ENCODE results near the gene DNMT3B.

DNA sequence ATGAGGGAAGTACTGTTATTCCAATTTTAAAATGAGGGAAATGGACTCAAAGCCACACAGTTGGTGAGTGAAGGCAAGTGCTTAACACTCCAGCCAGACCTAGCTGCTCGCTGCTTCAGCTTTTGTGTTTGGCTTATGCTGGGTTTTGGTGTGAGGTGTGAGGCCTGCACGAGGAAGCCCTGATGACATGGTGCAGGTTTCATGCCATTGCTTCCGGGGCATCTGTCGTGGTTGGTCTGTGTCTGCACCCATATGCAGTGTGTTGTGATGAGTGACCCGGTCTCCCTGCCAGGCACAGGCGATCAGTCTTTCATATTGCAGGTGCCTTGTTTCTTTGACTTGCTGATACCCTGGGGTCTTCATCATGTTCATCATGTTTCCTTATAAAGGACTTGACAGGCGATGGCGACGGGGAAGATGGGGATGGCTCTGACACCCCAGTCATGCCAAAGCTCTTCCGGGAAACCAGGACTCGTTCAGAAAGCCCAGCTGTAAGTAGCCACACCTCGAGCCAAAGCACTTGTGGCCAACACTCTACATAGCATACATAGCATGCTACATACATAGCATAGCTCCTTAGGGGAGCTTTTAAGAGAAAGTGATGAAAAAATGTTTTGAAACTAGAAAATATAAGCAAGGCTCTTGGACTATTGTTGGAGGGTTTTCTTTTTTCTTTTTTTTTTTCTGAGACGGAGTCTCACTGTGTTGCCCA is 22.3 kb downstream of the DNMT3B start:
- TF ChIP-seq CTCF (IDR thresholded peaks at IDR 0.05) (no peak), EP300 (IDR thresholded peaks at IDR 0.05) (no peak), POLR2AphosphoS5 (IDR thresholded peaks at IDR 0.05) (no peak), POLR2A (IDR thresholded peaks at IDR 0.05) (no peak)
